Coronary artery (tissue), 2 donors: ENCODE results near the gene SMS.

Experiments used
- DNase-seq: peaks from one replicate; pipeline ENCODE4 v3.0.0-alpha.2; 2017; ENCODE audit warnings: low spot score
- H3K27ac ChIP-seq, 2 donors: fragments of 200-600 bp; sonication (generic); one replicate each; pipeline ENCODE4 v1.5.1; 2016 to 2019
- H3K4me3 ChIP-seq: fragments of 200-600 bp; sonication (generic); 2 replicates; pipeline ENCODE4 v1.5.1; 2016; ENCODE audit warnings: mild to moderate bottlenecking, moderate library complexity
- CTCF ChIP-seq: fragments of 200-600 bp; sonication (generic); IDR thresholded peaks from one replicate; pipeline ENCODE4 v1.5.1; 2019; ENCODE audit warnings: antibody characterized with exemption

The SMS gene

GRCh38 chrX:21975242-21975641, 34.7 kb downstream of the SMS start:
- DNase-seq: no peak
- Histone ChIP-seq H3K27ac (no peak overlapping the region), H3K4me3 (no peak overlapping the region)
- no peak for TF ChIP-seq CTCF

DNA sequence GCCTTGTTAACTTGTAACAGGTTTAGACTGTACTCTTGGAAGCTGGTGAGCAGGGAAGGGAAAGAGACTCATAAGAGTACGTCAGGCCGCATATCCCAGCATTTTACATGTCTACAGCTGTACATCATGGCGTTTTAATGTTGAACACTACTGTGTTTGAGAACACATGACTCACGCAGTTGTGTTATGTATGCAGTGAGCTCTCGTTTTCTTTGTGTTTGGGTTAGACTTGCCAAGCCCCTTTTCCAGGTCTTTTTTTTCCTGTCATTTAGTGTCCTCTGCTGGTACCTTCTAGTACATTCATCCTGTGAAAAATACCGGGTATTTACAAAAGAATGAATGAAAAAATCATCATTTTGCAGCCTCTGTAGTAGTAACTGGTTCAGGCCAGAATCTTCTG, 35.3 kb downstream of the SMS start:
- no peak for DNase-seq
- no peak overlapping the region for H3K27ac ChIP-seq
- no peak overlapping the region for H3K4me3 ChIP-seq
- peak; percentile 20 for TF ChIP-seq CTCF

- no peak for DNase-seq
- no peak for TF ChIP-seq CTCF
These were observed 37.8 kb downstream of the SMS start for GRCh38 chrX:21978346-21978745.

DNA sequence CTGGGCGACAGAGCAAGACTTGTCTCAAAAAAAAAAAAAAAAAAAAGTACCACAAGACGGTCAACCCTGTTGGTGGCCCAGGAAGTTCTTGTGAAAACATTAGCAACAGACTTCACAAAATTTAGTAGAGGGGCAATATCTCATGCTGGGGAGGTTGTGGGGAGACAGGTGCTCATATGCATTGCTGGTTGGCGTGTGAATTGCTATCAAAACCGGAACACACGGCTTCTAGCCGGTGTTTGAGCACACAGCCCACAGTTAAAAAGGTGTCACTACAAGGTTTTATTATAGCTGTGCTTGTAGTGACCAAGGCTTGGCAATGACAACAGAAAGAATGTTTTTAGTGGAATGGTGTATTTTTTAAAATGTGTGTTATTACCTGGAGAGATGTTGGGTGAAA, 41.8 kb downstream of the SMS start:
- Histone ChIP-seq H3K27ac (no peak overlapping the region), H3K4me3 (no peak overlapping the region)
- TF ChIP-seq CTCF: no peak
- no peak for DNase-seq

More at GRCh38 chrX:21978346-21978745, 37.8 kb downstream of the SMS start:
- no peak overlapping the region for H3K27ac ChIP-seq
- no peak overlapping the region for H3K4me3 ChIP-seq

DNA sequence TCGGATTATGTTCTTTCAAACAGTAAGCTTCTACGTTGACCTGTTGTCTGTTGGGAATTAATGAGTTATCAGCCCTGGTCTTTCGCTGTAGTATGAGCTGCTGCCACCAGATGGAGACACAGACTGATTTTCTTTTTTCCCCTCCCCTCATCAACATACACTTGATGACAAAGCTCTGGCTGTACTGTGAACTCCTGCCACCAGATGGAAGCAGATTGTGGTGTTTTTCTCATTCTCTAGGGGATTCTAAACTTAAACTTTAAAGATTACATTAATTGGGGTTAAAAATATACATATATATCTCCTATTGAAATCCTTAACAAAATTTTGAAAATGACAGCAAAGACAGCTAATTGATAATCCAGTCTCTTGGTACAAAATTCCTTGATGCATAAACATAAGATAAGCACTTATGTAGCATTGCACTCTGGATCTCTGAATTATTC, 44.8 kb downstream of the SMS start:
- TF ChIP-seq CTCF: peak; percentile 82
- no peak overlapping the region for H3K27ac ChIP-seq
- H3K4me3 ChIP-seq: no peak overlapping the region
- DNase-seq: no peak

GRCh38 chrX:21986596-21986995, 46.1 kb downstream of the SMS start:
- TF ChIP-seq CTCF: no peak
- no peak overlapping the region for H3K27ac ChIP-seq
- H3K4me3 ChIP-seq: no peak overlapping the region
- DNase-seq: no peak

DNA sequence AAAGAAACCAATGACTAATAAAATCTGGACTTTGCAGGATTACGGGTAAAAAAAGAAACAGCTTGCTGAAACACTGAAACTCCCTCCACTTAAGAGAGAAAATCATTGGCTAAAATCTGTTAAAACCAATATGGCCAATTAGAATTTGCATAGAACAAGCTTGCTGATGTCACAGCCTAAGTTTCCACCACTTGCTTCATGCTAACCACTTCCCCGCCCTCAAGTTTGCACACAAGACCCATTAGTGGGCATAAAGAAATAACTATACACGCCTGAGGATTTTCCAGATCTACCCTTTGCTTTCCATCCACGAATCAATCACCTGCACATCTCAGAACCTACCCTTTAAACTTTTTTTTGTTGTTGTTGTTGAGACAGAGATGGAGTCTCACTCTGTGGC, 48.9 kb downstream of the SMS start:
- Histone ChIP-seq H3K4me3 (no peak overlapping the region), H3K27ac (no peak overlapping the region)
- DNase-seq: no peak
- TF ChIP-seq CTCF: no peak
